Activated T-helper 2 cell treated with anti-CD3 and anti-CD28 coated beads, Interferon-gamma antibody, Interleukin-2, Interleukin-4, amounts not matched to agents 10 μg/mL and 5 μg/mL and 100 μg/mL, durations not matched to agents 14 hours and 24 hours and 36 hours (primary cell): Measurements from ENCODE around the gene LYL1. TPM values are rescaled to one million over a fixed set of nuclear protein-coding genes. Genes with fewer than 3 reads are reported as not detected.
"Not testable (repeated sequence)": the region's sequence is repeated elsewhere in the genome, so short reads cannot be mapped to it uniquely, and the experiment has no call there.

Source experiments
- DNase-seq: peaks from one replicate; pipeline ENCODE4 v3.0.0; 2021; ENCODE audit warnings: low spot score
- H3K27ac Mint-ChIP-seq: one replicate; pipeline ENCODE4 v1.8.0; 2021; ENCODE audit warnings: mixed read lengths
- H3K27me3 Mint-ChIP-seq: one replicate; pipeline ENCODE4 v1.8.0; 2021; ENCODE audit warnings: low read depth, mixed read lengths
- H3K36me3 Mint-ChIP-seq: one replicate; pipeline ENCODE4 v1.8.0; 2021; ENCODE audit warnings: low read depth, mixed read lengths
- H3K4me1 Mint-ChIP-seq: one replicate; pipeline ENCODE4 v1.8.0; 2021; ENCODE audit warnings: low read depth, mixed read lengths
- H3K4me3 Mint-ChIP-seq: one replicate; pipeline ENCODE4 v1.8.0; 2021; ENCODE audit warnings: low read depth, mild to moderate bottlenecking, moderate library complexity, mixed read lengths
- H3K9me3 Mint-ChIP-seq: one replicate; pipeline ENCODE4 v1.8.0; 2021; ENCODE audit warnings: mixed read lengths
- intact Hi-C: fragments of 100-400 bp; cut with micrococcal nuclease; formaldehyde crosslinking; loops from one replicate; pipeline ENCODE4 v1.15.1; 2023
- total RNA-seq: library from RNA; stranded (reverse); gene quantifications from 2 replicates; pipeline ENCODE4 v1.2.3, GENCODE V29; 2022

The LYL1 gene
- 5.5 and 5.6 TPM in 2 replicates for total RNA-seq

DNA sequence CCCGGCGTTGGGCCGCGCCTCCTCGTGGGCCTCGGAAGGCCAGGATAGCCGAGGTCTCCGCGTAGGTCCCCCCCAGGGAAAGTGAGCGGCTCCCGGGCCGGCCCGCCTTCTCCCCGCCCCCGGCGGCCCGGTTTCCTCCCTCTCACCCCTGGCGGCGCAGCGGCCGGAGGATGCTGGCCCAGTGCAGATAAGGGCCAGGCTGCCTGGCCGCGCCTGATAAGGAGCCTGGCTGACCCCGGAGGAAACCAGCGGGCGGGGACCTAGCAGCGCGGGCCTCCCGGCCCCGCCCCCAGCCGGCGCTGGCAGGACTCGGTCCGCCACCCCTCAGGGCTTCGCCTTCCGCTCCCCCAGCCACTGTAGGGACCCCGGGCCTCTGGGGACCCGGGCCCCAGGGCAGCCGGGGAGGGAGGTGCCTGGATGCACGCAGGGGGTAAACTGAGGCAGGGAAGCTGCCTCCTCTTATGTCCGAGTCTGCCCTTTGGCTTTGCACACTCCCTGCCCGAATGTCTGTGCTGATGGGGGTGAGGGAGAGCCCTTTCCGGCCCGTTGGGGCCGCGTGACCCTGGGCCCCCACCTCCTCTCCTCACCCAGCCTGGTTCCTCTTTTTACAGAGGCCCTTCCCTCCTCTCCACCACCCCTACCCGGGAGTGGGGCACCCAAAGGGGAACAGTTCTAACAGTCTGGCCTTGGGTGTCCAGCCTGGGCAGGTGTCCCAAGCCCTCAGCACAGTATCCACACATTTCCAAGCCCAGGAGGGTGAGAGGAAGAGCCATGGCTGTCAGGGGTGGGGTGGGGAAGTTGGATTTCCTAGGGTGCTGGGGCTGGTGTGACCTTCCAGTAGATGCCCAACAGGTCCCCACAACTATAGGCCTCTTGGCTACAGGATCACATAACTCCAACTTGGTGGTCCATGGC, at the start of gene LYL1:
TSS of gene LYL1 (minus strand) at position 193 of the 915 bp plus-strand sequence. CDS start 1,687 bp downstream, outside the sequence.
- DNase-seq = no peak
- H3K36me3 Mint-ChIP-seq = peaks cover 19% of the 10 kb centered on the region
- H3K4me1 Mint-ChIP-seq = peaks cover 31% of the 10 kb centered on the region
- intact Hi-C loops = loop anchor here (5.0 kb wide), 1 partner anchor 159 kb away; no protein-coding TSS in a partner anchor
- H3K27me3 Mint-ChIP-seq = peaks cover 5% of the 10 kb centered on the region
- no peaks in the 10 kb centered on the region for H3K9me3 Mint-ChIP-seq
- no peak within 1 kb of the TSS for H3K27ac Mint-ChIP-seq
- peak within 1 kb of the TSS; percentile 71 for H3K4me3 Mint-ChIP-seq

DNA sequence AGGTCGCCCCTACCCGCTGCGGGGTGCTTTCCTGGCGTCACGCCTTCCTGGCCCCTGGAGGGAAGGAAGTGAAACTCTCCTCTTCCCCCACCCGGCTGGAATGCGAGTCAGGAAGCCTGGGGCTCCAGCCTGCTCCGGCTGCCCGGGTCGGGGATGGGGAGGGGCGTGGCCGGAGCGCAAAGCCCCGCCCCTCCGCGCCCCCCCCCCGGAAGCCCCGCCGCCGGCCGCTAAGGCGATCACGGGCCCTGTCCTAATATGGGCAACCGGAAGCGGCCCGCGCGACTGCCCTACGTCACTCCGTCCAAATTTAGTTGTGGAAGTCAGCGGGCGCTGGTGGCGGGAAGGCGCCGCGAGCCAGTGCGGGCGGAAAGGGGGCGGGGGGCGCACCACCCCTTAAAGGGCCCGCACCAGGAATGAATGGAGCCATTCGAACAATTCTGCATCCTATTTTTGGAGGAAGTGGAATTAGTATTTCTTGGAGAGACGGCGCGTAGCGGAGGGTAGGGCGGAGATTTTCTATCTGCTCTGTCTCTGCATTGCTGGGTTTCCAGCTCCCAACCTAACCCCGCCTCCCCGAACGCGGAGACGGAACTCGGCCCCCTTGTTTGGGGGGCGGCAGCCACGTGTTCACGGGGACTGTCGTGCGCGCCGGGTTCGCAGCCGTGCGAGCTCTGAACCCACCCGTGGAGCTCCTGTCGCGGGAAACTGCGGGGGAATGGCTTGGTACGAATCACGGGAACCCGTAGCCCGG, 49.1 kb upstream of the LYL1 start:
- no peaks in the 10 kb centered on the region for H3K9me3 Mint-ChIP-seq
- peak overlapping the region; percentile 99 for H3K27ac Mint-ChIP-seq
- peak overlapping the region; percentile 96 for H3K4me3 Mint-ChIP-seq
- peaks cover 25% of the 10 kb centered on the region for H3K4me1 Mint-ChIP-seq
- H3K36me3 Mint-ChIP-seq = peaks cover 43% of the 10 kb centered on the region
- H3K27me3 Mint-ChIP-seq = no peaks in the 10 kb centered on the region
- peak; percentile 95 for DNase-seq
- intact Hi-C loops = loop anchor here (1.0 to 5.0 kb wide), 5 partner anchors 15 to 686 kb away; partner anchors contain the start of gene CALR

DNA sequence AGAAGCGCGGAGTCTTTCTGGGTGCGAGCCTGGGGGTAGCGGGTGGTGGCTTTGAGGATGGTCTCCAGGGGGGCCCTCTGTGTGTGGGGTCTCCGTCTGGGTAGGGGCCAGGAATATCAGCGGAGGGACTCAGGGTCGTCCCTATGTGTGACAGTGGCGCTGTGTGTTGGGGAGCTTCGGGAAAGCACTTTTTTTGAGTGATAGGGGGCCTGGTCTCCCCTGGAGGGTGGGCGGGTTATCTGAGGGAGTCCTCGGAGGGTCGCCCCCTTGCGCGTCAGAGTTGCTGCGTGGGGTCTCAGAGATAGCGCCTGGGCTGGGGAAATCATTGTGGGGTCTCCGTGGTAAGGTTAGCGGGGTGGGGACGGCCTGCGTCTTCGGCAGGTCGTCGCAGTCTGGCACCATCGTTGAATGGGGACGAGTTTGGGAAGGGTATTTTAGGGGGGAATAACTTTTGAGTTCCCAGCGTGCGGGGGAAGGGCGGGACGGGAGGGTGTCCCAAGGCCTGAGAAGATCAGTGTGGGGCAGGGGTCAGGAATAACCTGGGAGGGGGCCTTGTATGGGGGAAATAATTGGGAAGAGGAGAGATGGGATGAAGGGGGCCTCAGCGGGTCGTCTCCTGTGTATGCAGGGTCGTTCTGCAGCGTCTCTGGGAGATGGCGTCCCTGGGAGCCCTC, 48.4 kb upstream of the LYL1 start:
- H3K4me3 Mint-ChIP-seq = peak overlapping the region; percentile 96
- no peaks in the 10 kb centered on the region for H3K27me3 Mint-ChIP-seq
- peaks cover 20% of the 10 kb centered on the region for H3K4me1 Mint-ChIP-seq
- intact Hi-C loops = loop anchor here (1.0 to 5.0 kb wide), 6 partner anchors 16 to 686 kb away; partner anchors contain the start of genes CALR and TRMT1
- H3K9me3 Mint-ChIP-seq = no peaks in the 10 kb centered on the region
- DNase-seq = peak; percentile 28
- H3K36me3 Mint-ChIP-seq = peaks cover 48% of the 10 kb centered on the region
- peak overlapping the region; percentile 93 for H3K27ac Mint-ChIP-seq

DNA sequence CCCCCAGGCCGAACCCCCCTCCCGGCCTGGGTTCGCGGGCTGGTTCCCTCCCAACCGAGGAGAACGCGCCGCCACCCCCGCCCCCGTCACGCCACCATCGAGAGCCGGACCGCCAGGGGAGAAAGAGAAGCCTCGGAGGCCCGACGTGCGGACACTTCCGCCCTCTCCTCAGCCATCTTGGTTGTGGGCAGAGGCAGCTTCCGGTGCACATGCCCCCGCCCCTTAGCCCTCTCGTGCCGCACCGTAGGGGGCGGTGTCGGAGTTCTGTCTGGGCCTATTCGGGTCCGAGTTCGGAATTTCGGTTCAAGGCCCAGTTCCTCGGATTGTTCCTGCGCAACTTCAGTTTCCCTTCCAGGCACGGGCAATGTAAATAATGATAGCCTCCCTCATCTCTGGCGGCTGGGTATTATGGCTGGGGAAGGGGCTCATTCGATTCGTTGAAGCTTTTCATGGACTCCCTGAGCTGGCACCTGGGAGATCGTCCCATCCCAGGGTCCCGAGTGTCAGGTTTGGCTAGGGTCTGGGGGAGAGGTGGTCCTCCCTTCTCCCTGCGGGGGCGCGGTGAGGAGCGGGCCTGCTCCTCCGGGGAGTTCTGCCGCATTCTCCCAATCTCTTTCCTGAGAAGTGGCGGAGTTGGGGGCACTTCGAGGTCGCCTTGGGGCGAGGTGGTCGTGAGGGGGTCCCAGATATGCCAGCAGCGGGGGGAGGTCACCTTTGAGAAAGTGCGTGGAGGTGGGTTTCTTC, 47.7 kb upstream of the LYL1 start, which contains the start of the genes IER2 and STX10:
TSS of gene IER2 (plus strand) at position 225 of the 744 bp plus-strand sequence. CDS start 2,776 bp downstream, outside the sequence.
TSS of gene STX10 (minus strand) at position 189 of the 744 bp plus-strand sequence. CDS start 202 bp downstream, outside the sequence.
- Mint-ChIP-seq H3K36me3 (peaks cover 45% of the 10 kb centered on the region), H3K27ac (peak within 1 kb of the TSS; percentile 93), H3K4me3 (peak within 1 kb of the TSS; percentile 96), H3K9me3 (no peaks in the 10 kb centered on the region), H3K4me1 (peaks cover 17% of the 10 kb centered on the region), H3K27me3 (no peaks in the 10 kb centered on the region)
- DNase-seq = peak; percentile 93
- intact Hi-C loops = loop anchor here (1.0 to 5.0 kb wide), 5 partner anchors 16 to 687 kb away; partner anchors contain the start of genes CALR and TRMT1

DNA sequence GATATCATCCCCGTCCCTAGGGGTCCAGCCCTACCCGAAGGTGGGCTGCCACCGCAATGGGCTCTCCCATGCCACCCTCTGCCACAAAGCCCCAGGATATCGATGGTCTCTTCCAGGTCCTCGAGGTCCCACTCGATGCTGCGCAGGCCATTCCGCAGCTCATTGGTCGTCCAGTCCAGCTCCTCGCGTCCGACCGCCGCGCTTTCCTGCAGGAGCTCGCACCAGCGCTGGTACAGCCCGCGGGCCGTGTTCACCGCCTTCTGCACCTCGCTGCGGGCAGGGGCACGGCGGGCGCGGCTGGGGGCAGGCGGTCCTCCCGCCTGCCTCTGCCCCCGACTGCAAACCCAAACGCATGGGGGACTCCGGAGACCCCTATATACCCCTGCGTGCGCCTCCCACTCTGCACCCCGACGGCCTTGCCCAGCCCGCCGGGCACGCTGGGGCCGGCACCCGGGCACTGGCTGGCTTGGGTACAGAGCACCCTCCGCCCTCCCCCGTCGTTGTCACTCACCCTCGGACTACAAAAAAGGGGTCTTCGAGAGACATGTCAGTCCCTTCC, 47.0 kb upstream of the LYL1 start:
- intact Hi-C loops = loop anchor here (1.0 to 5.0 kb wide), 5 partner anchors 17 to 688 kb away; partner anchors contain the start of genes CALR and TRMT1
- Mint-ChIP-seq H3K27me3 (no peaks in the 10 kb centered on the region), H3K4me1 (peaks cover 14% of the 10 kb centered on the region), H3K27ac (peak overlapping the region; percentile 93), H3K4me3 (peak overlapping the region; percentile 96), H3K9me3 (no peaks in the 10 kb centered on the region), H3K36me3 (peaks cover 42% of the 10 kb centered on the region)
- no peak for DNase-seq

DNA sequence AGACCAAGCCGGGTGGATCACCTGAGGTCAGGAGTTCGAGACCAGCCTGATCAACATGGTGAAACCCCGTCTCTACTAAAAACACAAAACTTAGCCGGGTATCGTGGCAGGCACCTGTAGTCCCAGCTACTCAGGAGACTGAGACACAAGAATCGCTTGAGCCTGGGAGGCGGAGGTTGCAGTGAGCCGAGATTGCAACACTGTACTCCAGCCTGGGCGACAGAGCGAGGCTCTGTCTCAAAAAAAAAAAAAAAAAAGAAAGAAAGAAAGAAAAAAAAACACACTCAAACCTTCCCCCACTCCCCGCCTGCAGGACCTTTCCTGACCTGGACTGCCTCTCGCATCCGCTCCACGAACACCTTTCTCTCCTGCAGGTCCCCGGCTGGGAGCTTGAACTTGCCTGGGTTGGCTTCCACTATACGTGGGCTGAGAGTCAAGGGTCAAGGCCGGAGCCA, 46.5 kb upstream of the LYL1 start:
- not testable (repeated sequence) for H3K9me3 Mint-ChIP-seq

DNA sequence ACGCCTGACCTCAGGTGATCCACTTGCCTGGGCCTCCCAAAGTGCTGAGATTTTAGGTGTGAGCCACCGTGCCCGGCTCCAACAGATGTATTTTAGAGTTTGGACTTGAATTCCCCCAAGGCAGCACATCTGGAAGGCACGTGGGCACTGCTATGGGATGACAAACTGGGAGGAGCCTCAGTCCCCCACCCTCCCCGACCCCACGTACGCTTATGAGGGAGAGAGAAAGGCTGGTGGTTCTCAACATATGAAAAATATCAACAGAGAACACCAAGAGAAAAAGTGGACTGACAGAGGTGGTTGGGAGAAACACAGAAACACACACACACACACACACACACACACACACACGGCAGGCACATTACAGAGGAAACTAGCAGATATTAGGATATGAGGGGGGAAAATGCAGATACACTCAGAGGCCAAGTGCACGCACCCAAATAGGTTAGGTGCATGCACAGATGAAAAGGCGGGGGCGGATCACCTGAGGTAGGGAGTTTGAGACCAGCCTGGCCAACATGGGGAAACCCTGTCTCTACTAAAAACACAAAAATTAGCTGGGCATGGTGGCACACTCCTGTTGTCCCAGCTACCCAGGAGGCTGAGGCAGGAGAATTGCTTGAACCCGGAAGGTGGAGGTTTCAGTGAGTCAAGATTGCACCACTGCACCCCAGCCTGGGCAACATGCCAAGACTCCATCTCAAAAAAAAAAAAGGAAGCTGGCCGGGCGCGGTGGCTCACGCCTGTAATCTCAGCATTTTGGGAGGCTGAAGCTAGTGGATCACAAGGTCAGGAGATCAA, 44.3 kb upstream of the LYL1 start:
- Mint-ChIP-seq H3K4me3 (peak overlapping the region; percentile 30), H3K36me3 (peaks cover 26% of the 10 kb centered on the region), H3K4me1 (peaks cover 15% of the 10 kb centered on the region), H3K9me3 (no peaks in the 10 kb centered on the region), H3K27ac (no peak overlapping the region), H3K27me3 (no peaks in the 10 kb centered on the region)
- no peak for DNase-seq
- intact Hi-C loops = no loop called here

More for the DNA sequence above, 46.5 kb upstream of the LYL1 start:
- DNase-seq, H3K27me3 Mint-ChIP-seq, intact Hi-C loops: not testable (repeated sequence)
- peak overlapping the region; percentile 96 for H3K4me3 Mint-ChIP-seq
- peak overlapping the region; percentile 63 for H3K27ac Mint-ChIP-seq
- peaks cover 39% of the 10 kb centered on the region for H3K36me3 Mint-ChIP-seq
- peaks cover 14% of the 10 kb centered on the region for H3K4me1 Mint-ChIP-seq

DNA sequence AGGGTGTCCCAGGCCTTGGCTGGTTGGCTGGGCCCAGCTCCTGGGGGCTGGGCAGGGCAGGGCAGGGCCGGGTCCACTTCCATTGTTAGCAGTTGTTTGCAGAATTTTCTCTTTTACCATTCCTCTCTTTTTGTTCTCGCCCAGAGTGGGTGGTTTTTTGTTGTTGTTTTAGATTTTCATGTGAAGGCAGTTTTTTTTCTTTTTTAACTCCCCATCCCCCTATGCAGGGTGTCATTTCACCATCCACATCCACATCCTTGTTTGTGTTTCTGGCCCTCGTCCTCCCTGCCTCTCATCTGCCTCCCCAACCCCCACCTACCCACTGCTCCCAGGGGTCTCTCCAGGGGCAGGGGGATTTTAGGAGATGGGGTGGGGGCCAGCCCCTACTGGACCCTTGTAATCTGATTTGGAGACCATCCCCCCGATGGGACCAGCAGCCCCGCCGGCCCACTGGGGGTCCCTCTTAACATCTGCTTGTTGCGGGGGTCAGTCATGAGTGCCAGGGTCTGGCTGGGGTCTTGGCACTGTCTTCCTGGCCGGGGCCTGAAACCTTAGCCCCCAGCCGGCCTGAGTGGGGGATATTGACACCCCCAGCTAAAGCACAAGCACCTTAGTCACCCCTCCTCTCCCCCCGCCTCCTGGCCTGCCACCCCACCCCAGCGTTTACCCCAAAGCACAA, 37.1 kb upstream of the LYL1 start:
- peaks cover 3% of the 10 kb centered on the region for H3K4me1 Mint-ChIP-seq
- peaks cover 48% of the 10 kb centered on the region for H3K36me3 Mint-ChIP-seq
- no peak for DNase-seq
- H3K27ac Mint-ChIP-seq = no peak overlapping the region
- intact Hi-C loops = no loop called here
- no peak overlapping the region for H3K4me3 Mint-ChIP-seq
- no peaks in the 10 kb centered on the region for H3K27me3 Mint-ChIP-seq
- H3K9me3 Mint-ChIP-seq = no peaks in the 10 kb centered on the region

DNA sequence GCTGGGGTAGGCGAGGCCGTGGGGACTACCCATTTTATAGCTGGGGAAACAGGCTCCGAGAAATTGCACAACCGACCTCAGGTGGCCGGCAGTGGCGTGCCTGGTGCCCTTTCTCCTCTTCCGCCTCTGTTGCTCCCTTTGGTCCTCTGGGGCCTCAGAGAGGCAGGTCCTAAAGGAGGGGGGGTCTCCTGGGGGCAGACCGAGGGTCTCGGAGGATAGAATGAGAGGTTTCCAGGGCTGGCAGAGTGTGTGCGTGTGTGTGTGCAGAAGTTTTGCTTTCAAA, 36.2 kb upstream of the LYL1 start:
- H3K4me3 Mint-ChIP-seq = no peak overlapping the region
- no peaks in the 10 kb centered on the region for H3K27me3 Mint-ChIP-seq
- H3K27ac Mint-ChIP-seq = no peak overlapping the region
- no peak for DNase-seq
- intact Hi-C loops = no loop called here
- peaks cover 52% of the 10 kb centered on the region for H3K36me3 Mint-ChIP-seq
- peaks cover 3% of the 10 kb centered on the region for H3K4me1 Mint-ChIP-seq
- H3K9me3 Mint-ChIP-seq = no peaks in the 10 kb centered on the region

DNA sequence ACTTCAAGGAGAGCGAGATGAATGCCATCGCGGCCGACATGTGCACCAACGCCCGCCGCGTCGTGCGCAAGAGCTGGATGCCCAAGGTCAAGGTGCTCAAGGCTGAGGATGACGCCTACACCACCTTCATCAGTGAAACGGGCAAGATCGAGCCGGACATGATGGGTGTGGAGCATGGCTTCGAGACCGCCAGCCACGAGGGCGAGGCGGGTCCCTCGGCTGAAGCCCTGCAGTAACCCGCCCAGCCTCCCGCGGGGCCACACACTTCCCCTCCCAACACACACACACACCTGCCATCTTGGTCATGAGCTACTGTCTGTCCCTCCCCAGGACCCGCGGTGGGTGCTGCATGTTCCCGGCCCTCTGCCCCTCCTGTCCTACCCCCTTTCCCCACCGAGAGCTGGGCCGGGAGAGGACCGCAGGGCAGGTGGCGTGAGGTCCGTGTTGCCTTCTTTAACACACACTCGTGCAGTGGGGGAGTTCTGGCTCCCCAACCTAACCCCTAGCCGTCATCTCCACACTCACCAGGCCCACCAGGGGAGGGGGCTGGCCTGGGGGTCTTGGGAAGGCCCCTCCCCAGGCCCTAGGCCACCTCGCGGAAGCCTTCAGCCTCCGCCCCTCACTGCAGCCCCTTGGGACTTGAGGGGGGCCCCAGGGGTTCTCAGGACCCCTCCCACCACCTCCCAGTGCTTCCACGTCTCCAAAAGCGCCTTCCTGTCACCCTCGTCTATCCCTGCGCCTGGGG, 35.7 kb upstream of the LYL1 start:
- DNase-seq = no peak
- peaks cover 8% of the 10 kb centered on the region for H3K4me1 Mint-ChIP-seq
- no peak overlapping the region for H3K4me3 Mint-ChIP-seq
- intact Hi-C loops = no loop called here
- H3K27ac Mint-ChIP-seq = no peak overlapping the region
- H3K36me3 Mint-ChIP-seq = peaks cover 57% of the 10 kb centered on the region
- no peaks in the 10 kb centered on the region for H3K27me3 Mint-ChIP-seq
- H3K9me3 Mint-ChIP-seq = no peaks in the 10 kb centered on the region
